Measurements from ENCODE around the gene ALDH7A1.

DNA sequence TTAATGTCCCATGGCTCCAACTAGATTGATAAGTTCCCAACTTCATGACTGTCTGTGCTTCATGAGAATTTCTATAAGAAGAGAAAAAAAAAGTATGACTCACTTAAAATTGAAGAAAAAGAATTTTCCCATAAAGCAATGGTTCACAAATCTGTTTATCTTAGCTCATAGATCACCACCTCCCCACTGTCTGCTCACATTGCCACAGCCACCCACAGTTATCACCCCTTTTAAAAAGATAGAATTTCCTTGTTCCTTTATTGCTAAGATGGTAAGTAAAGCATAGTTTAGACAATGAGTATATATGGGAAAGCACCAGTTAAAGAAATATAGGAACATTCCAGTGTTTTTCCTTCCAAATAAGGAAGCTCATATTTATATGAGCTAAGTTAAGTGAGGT lies 67.1 kb downstream of the ALDH7A1 start:
- TF ChIP-seq POLR2A (IDR thresholded peaks at IDR 0.05; ENCODE audit: low read length) (no peak), GATA1 (IDR thresholded peaks at IDR 0.05; ENCODE audit: low read depth, low read length) (no peak)

All from erythroblast (primary cell).